SH-SY5Y (cell line): ENCODE measurements around the gene NDUFA1.

Source experiments
- GATA2 ChIP-seq: IDR thresholded peaks from 2 replicates; pipeline ENCODE4 v1.6.1; 2011; ENCODE audit warnings: mild to moderate bottlenecking, low read depth, low read length
- GATA3 ChIP-seq: IDR thresholded peaks from 2 replicates; pipeline ENCODE4 v1.6.1; 2011; ENCODE audit warnings: low read depth, mild to moderate bottlenecking, low read length, moderate library complexity

GRCh38 chrX:119899125-119899524, 27.5 kb downstream of the NDUFA1 start:
- no peak for TF ChIP-seq GATA2
- no peak for TF ChIP-seq GATA3
